GM12873 (cell line): Measurements from ENCODE around the gene ASB6.

Source experiments
- CTCF ChIP-seq: IDR thresholded peaks from 2 replicates; pipeline ENCODE4 v1.5.1; 2012; ENCODE audit warnings: low read depth, mild to moderate bottlenecking, moderate library complexity, low read length, control low read depth; ENCODE audit not compliant: insufficient read depth; ENCODE audit errors: missing control alignments

ASB6 gene

GRCh38 chr9:129681924-129682323 is 40.0 kb upstream of the ASB6 start:
- TF ChIP-seq CTCF, result no peak

- TF ChIP-seq CTCF, result no peak
Observed at GRCh38 chr9:129679537-129679936, 37.6 kb upstream of the ASB6 start.

DNA sequence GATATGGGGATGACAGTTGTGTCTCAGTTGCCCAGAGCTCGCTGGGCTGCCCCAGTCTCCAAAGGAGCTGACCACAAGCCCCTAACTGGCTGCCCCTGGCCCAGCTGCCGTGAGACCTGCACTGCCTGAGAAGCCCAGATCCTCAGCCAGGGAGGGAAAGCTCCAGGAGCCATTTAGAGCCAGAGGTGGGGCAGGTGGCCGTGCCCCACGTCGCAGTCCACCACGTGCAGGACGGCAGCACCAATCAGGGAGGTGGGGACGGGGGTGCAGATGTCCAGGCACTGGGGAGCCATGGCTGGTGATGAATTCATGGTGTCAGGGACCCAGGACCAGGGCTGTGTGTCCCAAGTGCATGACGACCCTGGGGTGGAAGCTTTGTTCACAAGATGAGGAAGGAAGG is 36.9 kb upstream of the ASB6 start:
- no peak for TF ChIP-seq CTCF

- no peak for TF ChIP-seq CTCF
Observed at GRCh38 chr9:129677456-129677855, 35.5 kb upstream of the ASB6 start.

DNA sequence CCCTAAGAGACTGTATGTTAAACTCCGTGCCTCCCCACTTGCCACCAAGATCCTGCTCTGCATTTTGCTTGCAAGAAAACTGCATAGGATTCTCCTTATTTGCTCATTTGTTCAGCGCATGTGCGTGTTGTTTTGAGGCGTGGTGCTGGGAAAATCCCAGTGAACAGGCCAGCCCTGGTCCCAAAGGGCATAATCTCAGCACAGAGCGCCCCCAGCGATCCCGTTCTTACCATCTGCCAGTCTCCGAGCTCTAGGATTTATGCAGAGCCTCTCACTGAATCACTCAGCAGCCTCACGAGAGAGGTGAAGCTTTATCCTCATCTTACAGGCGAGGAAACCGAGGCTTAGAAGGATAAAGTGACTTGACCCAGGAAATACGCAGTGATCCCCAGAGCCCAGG is 35.0 kb upstream of the ASB6 start:
- TF ChIP-seq CTCF, result no peak

DNA sequence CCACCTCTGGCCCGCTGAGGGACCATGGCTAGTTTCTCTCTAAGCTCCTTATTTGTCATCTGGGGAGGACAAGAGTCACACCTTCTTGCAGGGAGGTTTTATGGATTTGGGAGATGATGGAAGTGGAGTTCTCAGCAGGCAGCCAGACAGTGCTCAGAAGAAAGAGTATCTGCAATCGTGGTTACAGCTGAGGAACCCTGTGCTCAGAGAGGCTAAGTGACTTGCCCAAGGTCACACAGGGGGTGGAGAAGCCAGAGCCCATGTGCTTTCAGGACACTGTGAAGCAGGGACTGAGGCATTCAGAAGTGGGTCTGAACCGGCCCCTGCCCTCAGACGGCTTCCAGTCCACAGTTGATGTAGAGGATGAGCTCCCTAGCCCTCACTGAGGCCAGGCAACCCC is 34.3 kb upstream of the ASB6 start:
- TF ChIP-seq CTCF, result no peak

GRCh38 chr9:129675620-129676019 is 33.7 kb upstream of the ASB6 start:
- TF ChIP-seq CTCF, result no peak

GRCh38 chr9:129674229-129674628 is 32.3 kb upstream of the ASB6 start:
- TF ChIP-seq CTCF, result no peak
